ENCODE data around the gene C16orf78.

C16orf78 gene

GRCh38 chr16:49398761-49399160 lies 25.2 kb downstream of the C16orf78 start:
- no peak for DNase-seq

GRCh38 chr16:49399594-49400364 lies 26.2 kb downstream of the C16orf78 start:
- no peak for DNase-seq

GRCh38 chr16:49400611-49401010 lies 27.0 kb downstream of the C16orf78 start:
- no peak for DNase-seq

- DNase-seq, result no peak
Measured at GRCh38 chr16:49405123-49405522, 31.5 kb downstream of the C16orf78 start.

- no peak for DNase-seq
Measured at GRCh38 chr16:49405530-49405929, 31.9 kb downstream of the C16orf78 start.

GRCh38 chr16:49407873-49408550 lies 34.4 kb downstream of the C16orf78 start:
- DNase-seq, result peak; percentile 14 to 57

GRCh38 chr16:49409121-49409520 lies 35.5 kb downstream of the C16orf78 start:
- no peak for DNase-seq

GRCh38 chr16:49410226-49410625 lies 36.6 kb downstream of the C16orf78 start:
- DNase-seq, result no peak

GRCh38 chr16:49411121-49411970 lies 37.7 kb downstream of the C16orf78 start:
- DNase-seq, result no peak

- no peak for DNase-seq
Measured at GRCh38 chr16:49414671-49415070, 41.1 kb downstream of the C16orf78 start.

- no peak for DNase-seq
Measured at GRCh38 chr16:49415083-49415482, 41.5 kb downstream of the C16orf78 start.

GRCh38 chr16:49416001-49416675 lies 42.5 kb downstream of the C16orf78 start:
- DNase-seq, result no peak

- no peak for DNase-seq
Measured at GRCh38 chr16:49417354-49417753, 43.8 kb downstream of the C16orf78 start.

GRCh38 chr16:49419006-49419405 lies 45.4 kb downstream of the C16orf78 start:
- no peak for DNase-seq

GRCh38 chr16:49419862-49420261 lies 46.3 kb downstream of the C16orf78 start:
- no peak for DNase-seq

- no peak for DNase-seq
Measured at GRCh38 chr16:49422896-49423295, 49.3 kb downstream of the C16orf78 start.

- no peak for DNase-seq
Measured at GRCh38 chr16:49424961-49425360, 51.4 kb downstream of the C16orf78 start.

- DNase-seq, result no peak
Measured at GRCh38 chr16:49427771-49428170, 54.2 kb downstream of the C16orf78 start.

GRCh38 chr16:49428808-49429207 lies 55.2 kb downstream of the C16orf78 start:
- no peak for DNase-seq

GRCh38 chr16:49431040-49431439 lies 57.4 kb downstream of the C16orf78 start:
- DNase-seq, result no peak

GRCh38 chr16:49431591-49432290 lies 58.1 kb downstream of the C16orf78 start:
- DNase-seq, result no peak

GRCh38 chr16:49434733-49435132 lies 61.1 kb downstream of the C16orf78 start:
- no peak for DNase-seq
